K562 (cell line): ENCODE measurements around the gene CASP9.

Experiments used
- CBX8 ChIP-seq: fragments of 200-600 bp; sonication (generic); IDR thresholded peaks from 2 replicates; pipeline ENCODE4 v1.6.1; 2012; ENCODE audit warnings: borderline replicate concordance, mixed run types, low read depth, mild to moderate bottlenecking, moderate library complexity, mixed read lengths, low read length, control low read depth, inconsistent platforms; ENCODE audit not compliant: poor library complexity, severe bottlenecking; ENCODE audit errors: extremely low read depth
- MYBL2 ChIP-seq, 2 experiments: fragments of 450-650 bp in 1 of 2; sonication (generic) in 1 of 2; formaldehyde crosslinking in 1 of 2; IDR thresholded peaks; 2 replicates each; pipeline versions ENCODE4 v1.6.1 to v1.8.1; 2017 to 2022; ENCODE audit warnings: borderline replicate concordance in 1 of 2, inconsistent platforms in 1 of 2, low read depth in 1 of 2, mild to moderate bottlenecking in 1 of 2, missing genetic modification reagents in 1 of 2, moderate library complexity in 1 of 2
- POLR2A ChIP-seq: fragments of 450-650 bp; conservative IDR thresholded peaks from 2 replicates; pipeline ENCODE4 v1.6.1; 2016
- POLR2AphosphoS5 ChIP-seq: IDR thresholded peaks from 2 replicates; pipeline ENCODE4 v1.6.1; 2011; ENCODE audit warnings: mild to moderate bottlenecking, low read depth, low read length, moderate library complexity; ENCODE audit not compliant: control insufficient read depth, insufficient read depth

DNA sequence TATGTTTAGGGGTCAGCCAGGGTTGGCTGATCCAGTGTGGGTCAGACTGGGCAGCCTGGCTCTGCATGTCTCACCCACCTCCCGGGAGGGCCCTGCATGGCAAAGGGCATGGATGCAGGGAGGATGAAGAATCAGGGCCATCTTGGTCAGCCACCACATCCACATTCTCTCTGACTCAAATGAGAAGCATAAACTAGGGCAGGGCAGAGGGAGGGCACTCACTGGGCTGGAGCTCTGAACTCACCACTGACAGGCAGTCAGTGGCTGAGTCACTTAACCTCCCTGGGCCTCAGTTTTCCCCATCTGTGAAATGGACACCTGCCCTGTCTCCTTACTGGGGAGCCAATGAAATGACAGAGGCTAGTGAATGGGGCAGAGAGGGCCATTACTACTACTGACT lies 71.8 kb downstream of the CASP9 start:
- TF ChIP-seq POLR2A (no peak), CBX8 (no peak), MYBL2 (IDR thresholded peaks at IDR 0.05; ENCODE audit: low read depth) (no peak), MYBL2 (CRISPR knock-in tag; IDR thresholded peaks at IDR 0.05; ENCODE audit: borderline replicate concordance) (no peak), POLR2AphosphoS5 (no peak)
